ENCODE results near the gene DNM3. TPM values are rescaled to one million over a fixed set of nuclear protein-coding genes. Genes with fewer than 3 reads are reported as not detected.

DNM3 gene
- total RNA-seq, 1 donor = 0.72 TPM

DNA sequence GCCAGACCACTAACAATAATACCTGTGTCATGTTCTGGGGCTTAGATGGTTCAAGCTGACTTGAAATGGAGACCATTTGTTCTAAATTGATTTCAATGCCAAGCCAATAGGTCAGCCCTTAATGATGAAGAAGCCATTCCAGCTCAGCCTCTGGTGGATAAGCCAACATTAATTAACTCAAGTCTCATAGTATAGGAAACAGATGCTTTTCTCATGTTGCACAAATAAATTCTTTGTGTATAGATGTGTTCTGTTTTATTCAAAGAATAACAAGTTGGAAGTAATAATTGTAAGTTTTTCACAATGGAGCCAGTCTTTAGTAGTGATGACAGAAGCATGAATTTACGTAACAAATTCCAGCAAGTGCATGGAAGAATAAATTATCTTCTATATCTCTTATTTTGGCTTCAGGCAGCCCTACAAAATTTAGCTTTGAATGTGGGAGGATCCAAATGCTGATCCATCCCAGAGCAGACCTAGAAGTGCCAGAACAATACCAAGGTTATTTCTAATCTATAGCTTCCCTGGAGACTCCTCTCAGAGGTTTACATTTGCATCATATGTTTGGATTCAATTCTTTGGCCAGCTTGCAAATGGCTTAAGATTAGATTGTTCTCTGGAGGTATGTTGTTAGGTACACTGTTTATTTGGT, 536.9 kb downstream of the DNM3 start:
- TF ChIP-seq, protein P1, sequence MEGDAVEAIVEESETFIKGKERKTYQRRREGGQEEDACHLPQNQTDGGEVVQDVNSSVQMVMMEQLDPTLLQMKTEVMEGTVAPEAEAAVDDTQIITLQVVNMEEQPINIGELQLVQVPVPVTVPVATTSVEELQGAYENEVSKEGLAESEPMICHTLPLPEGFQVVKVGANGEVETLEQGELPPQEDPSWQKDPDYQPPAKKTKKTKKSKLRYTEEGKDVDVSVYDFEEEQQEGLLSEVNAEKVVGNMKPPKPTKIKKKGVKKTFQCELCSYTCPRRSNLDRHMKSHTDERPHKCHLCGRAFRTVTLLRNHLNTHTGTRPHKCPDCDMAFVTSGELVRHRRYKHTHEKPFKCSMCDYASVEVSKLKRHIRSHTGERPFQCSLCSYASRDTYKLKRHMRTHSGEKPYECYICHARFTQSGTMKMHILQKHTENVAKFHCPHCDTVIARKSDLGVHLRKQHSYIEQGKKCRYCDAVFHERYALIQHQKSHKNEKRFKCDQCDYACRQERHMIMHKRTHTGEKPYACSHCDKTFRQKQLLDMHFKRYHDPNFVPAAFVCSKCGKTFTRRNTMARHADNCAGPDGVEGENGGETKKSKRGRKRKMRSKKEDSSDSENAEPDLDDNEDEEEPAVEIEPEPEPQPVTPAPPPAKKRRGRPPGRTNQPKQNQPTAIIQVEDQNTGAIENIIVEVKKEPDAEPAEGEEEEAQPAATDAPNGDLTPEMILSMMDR (IDR thresholded peaks at IDR 0.05; ENCODE audit: extremely low read depth, low read depth, low read length) = no peak
- no peak for DNase-seq (ENCODE audit: insufficient read length, low spot score, missing footprints)

DNA sequence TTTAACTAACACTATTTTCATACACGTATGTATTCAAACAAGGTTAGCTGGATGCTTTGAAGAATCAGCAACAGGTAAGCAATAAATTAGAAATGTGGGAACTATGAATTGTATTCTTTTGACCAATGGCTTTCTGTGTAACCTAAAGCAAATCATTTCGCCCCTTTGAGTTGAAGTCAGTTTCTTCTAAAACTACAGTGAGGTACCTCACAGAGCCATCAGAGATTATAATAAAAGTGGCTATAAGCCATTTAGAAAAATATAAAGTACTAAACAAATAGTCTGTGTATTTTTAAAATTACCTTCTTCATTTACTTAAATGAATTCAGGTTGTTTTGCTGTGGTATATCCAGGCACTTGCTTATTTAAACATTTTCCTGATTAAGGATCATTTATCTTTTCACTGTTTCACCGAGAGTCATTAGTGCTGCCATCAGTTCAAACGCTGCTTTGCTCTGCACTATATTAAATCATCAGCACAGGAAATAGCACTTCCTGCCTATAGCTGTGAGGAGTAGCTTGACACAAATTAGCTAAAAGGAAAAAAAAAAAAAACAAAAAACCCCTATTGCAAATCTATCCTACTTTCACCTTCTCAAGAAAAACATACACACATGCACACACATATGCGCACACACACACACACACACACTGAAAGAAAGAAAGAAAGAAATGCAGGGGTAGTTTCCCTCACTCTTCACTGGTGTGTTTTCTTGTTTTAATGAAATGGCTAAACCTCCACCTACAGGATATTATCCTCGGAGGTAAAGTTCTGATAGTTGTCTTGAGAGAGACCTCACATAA, 539.3 kb downstream of the DNM3 start:
- H4K20me1 ChIP-seq (ENCODE audit: insufficient read depth, low read length) = no peaks in the 10 kb centered on the region
- no peaks in the 10 kb centered on the region for H3K27me3 ChIP-seq (ENCODE audit: insufficient read depth, low read length)
- TF ChIP-seq, protein P1 (IDR thresholded peaks at IDR 0.05; ENCODE audit: extremely low read depth, low read depth, low read length) = no peak
- H3K27ac ChIP-seq (ENCODE audit: low read depth, low read length) = no peak overlapping the region
- peaks cover 15% of the 10 kb centered on the region for H3K4me1 ChIP-seq (ENCODE audit: insufficient read depth, low read length)
- no peak overlapping the region for H3K4me3 ChIP-seq (ENCODE audit: insufficient read depth, low read length)
- no peak overlapping the region for H3K4me2 ChIP-seq (ENCODE audit: insufficient read depth, low read length)
- peak overlapping the region; percentile 20 for H2AFZ ChIP-seq (ENCODE audit: low read length)
- no peaks in the 10 kb centered on the region for H3K79me2 ChIP-seq (ENCODE audit: insufficient read depth, low read length)
- peak; percentile 58 for DNase-seq (ENCODE audit: insufficient read length, low spot score, missing footprints)
- H3K9me3 ChIP-seq (ENCODE audit: low read depth, low read length) = no peaks in the 10 kb centered on the region
- no peaks in the 10 kb centered on the region for H3K36me3 ChIP-seq (ENCODE audit: insufficient read depth, low read length)

More for the DNA sequence above, 536.9 kb downstream of the DNM3 start:
- Histone ChIP-seq H3K27me3 (ENCODE audit: insufficient read depth, low read length) (no peaks in the 10 kb centered on the region), H3K4me1 (ENCODE audit: insufficient read depth, low read length) (peaks cover 6% of the 10 kb centered on the region), H3K36me3 (ENCODE audit: insufficient read depth, low read length) (no peaks in the 10 kb centered on the region), H3K4me2 (ENCODE audit: insufficient read depth, low read length) (no peak overlapping the region), H3K4me3 (ENCODE audit: insufficient read depth, low read length) (no peak overlapping the region), H4K20me1 (ENCODE audit: insufficient read depth, low read length) (no peaks in the 10 kb centered on the region), H2AFZ (ENCODE audit: low read length) (no peak overlapping the region), H3K79me2 (ENCODE audit: insufficient read depth, low read length) (no peaks in the 10 kb centered on the region), H3K27ac (ENCODE audit: low read depth, low read length) (no peak overlapping the region), H3K9me3 (ENCODE audit: low read depth, low read length) (no peaks in the 10 kb centered on the region)

DNA sequence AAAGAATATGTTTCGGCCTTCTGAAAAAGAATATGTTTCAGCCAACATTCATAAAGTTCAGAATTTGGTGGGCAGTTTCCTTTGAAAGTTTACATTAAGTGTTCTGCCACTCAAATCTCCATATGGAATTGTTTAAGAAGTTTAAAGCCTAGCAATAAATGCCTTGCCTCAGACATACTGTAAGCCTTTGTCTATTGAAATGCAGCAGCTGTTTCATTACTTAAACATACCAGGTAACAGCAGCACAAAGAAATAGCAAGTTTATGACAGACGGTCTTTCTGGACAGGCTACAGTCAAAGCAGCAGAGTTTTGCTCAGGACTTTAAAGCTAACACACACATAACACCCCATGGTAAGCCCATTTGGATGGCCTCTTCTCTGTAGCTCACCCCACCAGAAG, 540.6 kb downstream of the DNM3 start:
- H3K27ac ChIP-seq (ENCODE audit: low read depth, low read length) = no peak overlapping the region

More for the DNA sequence above, 540.6 kb downstream of the DNM3 start:
- Histone ChIP-seq H3K4me3 (ENCODE audit: insufficient read depth, low read length) (no peak overlapping the region), H2AFZ (ENCODE audit: low read length) (no peak overlapping the region), H3K4me2 (ENCODE audit: insufficient read depth, low read length) (no peak overlapping the region), H3K79me2 (ENCODE audit: insufficient read depth, low read length) (no peaks in the 10 kb centered on the region), H3K27me3 (ENCODE audit: insufficient read depth, low read length) (no peaks in the 10 kb centered on the region), H4K20me1 (ENCODE audit: insufficient read depth, low read length) (no peaks in the 10 kb centered on the region), H3K9me3 (ENCODE audit: low read depth, low read length) (no peaks in the 10 kb centered on the region), H3K4me1 (ENCODE audit: insufficient read depth, low read length) (peaks cover 15% of the 10 kb centered on the region), H3K36me3 (ENCODE audit: insufficient read depth, low read length) (no peaks in the 10 kb centered on the region)
- TF ChIP-seq, protein P1 (IDR thresholded peaks at IDR 0.05; ENCODE audit: extremely low read depth, low read depth, low read length) = no peak
- no peak for DNase-seq (ENCODE audit: insufficient read length, low spot score, missing footprints)

All from osteoblast (primary cell).